Lung (tissue), 12 donors: ENCODE measurements around the gene ZC3H15. TPM values are rescaled to one million over a fixed set of nuclear protein-coding genes. Genes with fewer than 3 reads are reported as not detected.

Experiments used
- ATAC-seq: fragments of 200-7000 bp; cut with Tn5 transposase; one replicate; pipeline ENCODE4 v1.9.1; 2020; ENCODE audit warnings: moderate number of reproducible peaks; ENCODE audit not compliant: insufficient read depth, low FRiP score
- DNase-seq, 3 donors: peaks; one replicate each; pipeline ENCODE4 v3.0.0-alpha.2; 2013 to 2017
- H3K27ac ChIP-seq, 2 donors: one replicate each; pipeline ENCODE4 v1.5.1; 2013; ENCODE audit warnings: mild to moderate bottlenecking in 2 of 2, moderate library complexity in 2 of 2, control low read depth in 1 of 2, inconsistent platforms in 1 of 2, low read depth in 1 of 2, low read length in 1 of 2
- H3K27me3 ChIP-seq, 3 donors: one replicate each; pipeline ENCODE4 v1.5.1; 2013; ENCODE audit warnings: low read length in 2 of 3; ENCODE audit not compliant: control insufficient read depth in 3 of 3, insufficient read depth in 3 of 3
- H3K36me3 ChIP-seq, 4 donors: one replicate each; pipeline ENCODE4 v1.5.1; 2013; ENCODE audit warnings: low read length in 4 of 4, mild to moderate bottlenecking in 1 of 4, moderate library complexity in 1 of 4; ENCODE audit not compliant: control insufficient read depth in 4 of 4, insufficient read depth in 4 of 4
- H3K4me1 ChIP-seq, 5 donors: one replicate each; pipeline ENCODE4 v1.5.1; 2013; ENCODE audit warnings: low read length in 5 of 5, mild to moderate bottlenecking in 2 of 5, moderate library complexity in 1 of 5; ENCODE audit not compliant: control insufficient read depth in 5 of 5, insufficient read depth in 5 of 5
- H3K4me3 ChIP-seq: one replicate; pipeline ENCODE4 v1.5.1; 2013; ENCODE audit warnings: mild to moderate bottlenecking, control low read depth, moderate library complexity
- H3K9ac ChIP-seq, 2 donors: one replicate each; pipeline ENCODE4 v1.5.1; 2013; ENCODE audit warnings: low read length in 2 of 2, control low read depth in 1 of 2; ENCODE audit not compliant: insufficient read depth in 1 of 2
- H3K9me3 ChIP-seq, 4 donors: one replicate each; pipeline ENCODE4 v1.5.1; 2013; ENCODE audit warnings: low read length in 3 of 4, mild to moderate bottlenecking in 1 of 4, moderate library complexity in 1 of 4; ENCODE audit not compliant: control insufficient read depth in 4 of 4, insufficient read depth in 3 of 4
- CTCF ChIP-seq: IDR thresholded peaks from 2 replicates; pipeline ENCODE4 v1.5.1; 2012; ENCODE audit warnings: mild to moderate bottlenecking; ENCODE audit errors: control extremely low read depth, extremely low read depth
- WGBS, 2 donors: extraction: QIAGEN DNeasy Blood & Tissue Kit; methylation state at CpG; one replicate each; pipeline ENCODE4 v1.1.7; 2013; 5-methylcytosine and 5-hydroxymethylcytosine counted together
- polyA plus RNA-seq, 2 donors: library from polyadenylated mRNA; stranded (reverse); fragments of 200-250 nt; gene quantifications; one replicate each; pipeline ENCODE4 v1.2.1, GENCODE V29; 2013
- total RNA-seq, 2 donors: library from RNA; depleted of rRNA in 1 of 2; stranded (reverse); fragments of >200 nt in 1 of 2; gene quantifications; one replicate each; pipeline ENCODE4 v1.2.1, GENCODE V29; 2014 to 2021
- donor health status: control.
- donor health status: control.
- donor health status: Bipolar disorder and iron deficiency.
- donor health status: healthy.
- donor health status: DM: yes; HTN: yes; CAD: no.

ZC3H15 gene
- total and polyA plus RNA-seq, 4 donors, result 33.4 to 74.7 (median 41.7) TPM

- H3K36me3 ChIP-seq, result no peaks in the 10 kb centered on the region
- H3K9ac ChIP-seq, result no peak overlapping the region
- DNase-seq, result no peak
- TF ChIP-seq CTCF, result no peak
- H3K4me3 ChIP-seq, result no peak overlapping the region
- peak; percentile 55 for ATAC-seq
- H3K9me3 ChIP-seq, result no peaks in the 10 kb centered on the region
- no peak overlapping the region for H3K27ac ChIP-seq
- H3K4me1 ChIP-seq, result no peaks in the 10 kb centered on the region
- 57 to 76% methylated on average over 1 of the region's 1 CpG for WGBS, 2 donors
- no peaks in the 10 kb centered on the region for H3K27me3 ChIP-seq
Observed at GRCh38 chr2:186532891-186533290, 46.8 kb downstream of the ZC3H15 start.

- ATAC-seq, result no peak
Observed at GRCh38 chr2:186533717-186534116, 47.7 kb downstream of the ZC3H15 start.

GRCh38 chr2:186534406-186534805, 48.3 kb downstream of the ZC3H15 start:
- H3K9ac ChIP-seq, result no peak overlapping the region
- ATAC-seq (no peak), DNase-seq (no peak)
- H3K4me3 ChIP-seq, result no peak overlapping the region
- TF ChIP-seq CTCF, result no peak
- H3K4me1 ChIP-seq, result no peaks in the 10 kb centered on the region
- H3K9me3 ChIP-seq, result no peaks in the 10 kb centered on the region
- WGBS, 2 donors, result 87 to 93% methylated on average over 3 of the region's 3 CpGs
- H3K36me3 ChIP-seq, result no peaks in the 10 kb centered on the region
- no peak overlapping the region for H3K27ac ChIP-seq
- no peaks in the 10 kb centered on the region for H3K27me3 ChIP-seq

More at GRCh38 chr2:186533717-186534116, 47.7 kb downstream of the ZC3H15 start:
- H3K4me1 ChIP-seq, result no peaks in the 10 kb centered on the region
- H3K4me3 ChIP-seq, result no peak overlapping the region
- no peaks in the 10 kb centered on the region for H3K36me3 ChIP-seq
- H3K9me3 ChIP-seq, result no peaks in the 10 kb centered on the region
- no peak overlapping the region for H3K27ac ChIP-seq
- no peak for TF ChIP-seq CTCF
- no peak for DNase-seq
- no peaks in the 10 kb centered on the region for H3K27me3 ChIP-seq
- H3K9ac ChIP-seq, result no peak overlapping the region

- 96% methylated on average over 3 of the region's 3 CpGs for WGBS, 2 donors
- TF ChIP-seq CTCF, result no peak
- no peak overlapping the region for H3K9ac ChIP-seq
Observed at GRCh38 chr2:186535861-186536260, 49.8 kb downstream of the ZC3H15 start.

More at GRCh38 chr2:186535861-186536260, 49.8 kb downstream of the ZC3H15 start:
- H3K4me1 ChIP-seq, result peaks cover 0 to 2% (median 0%) of the 10 kb centered on the region in 5 donors
- no peak overlapping the region for H3K4me3 ChIP-seq
- H3K36me3 ChIP-seq, result no peaks in the 10 kb centered on the region
- H3K27me3 ChIP-seq, result no peaks in the 10 kb centered on the region
- no peaks in the 10 kb centered on the region for H3K9me3 ChIP-seq
- H3K27ac ChIP-seq, result no peak overlapping the region
- ATAC-seq, result no peak
- DNase-seq, result no peak
